ENCODE measurements around the gene APAF1. TPM values are rescaled to one million over a fixed set of nuclear protein-coding genes. Genes with fewer than 3 reads are reported as not detected.
"Not testable (repeated sequence)": the region's sequence is repeated elsewhere in the genome, so short reads cannot be mapped to it uniquely, and the experiment has no call there.

Gene APAF1
- total RNA-seq, 1 experiment from 2014 or later, result 24.2 TPM

GRCh38 chr12:98737322-98737712 is 92.2 kb downstream of the APAF1 start:
- no peak for DNase-seq
- H3K27me3 ChIP-seq, result no peaks in the 10 kb centered on the region
- no peak overlapping the region for H3K4me3 ChIP-seq

GRCh38 chr12:98738002-98738401 is 92.9 kb downstream of the APAF1 start:
- no peaks in the 10 kb centered on the region for H3K9me3 ChIP-seq
- H3K4me3 ChIP-seq, result no peak overlapping the region
- DNase-seq, result no peak
- H3K36me3 ChIP-seq, result peaks cover 2% of the 10 kb centered on the region; the same call in 1 of the 2 replicates
- no peaks in the 10 kb centered on the region for H3K27me3 ChIP-seq

More at GRCh38 chr12:98737322-98737712, 92.2 kb downstream of the APAF1 start:
- Histone ChIP-seq H3K9me3 (no peaks in the 10 kb centered on the region), H3K36me3 (peaks cover 2% of the 10 kb centered on the region)

GRCh38 chr12:98738539-98738938 is 93.4 kb downstream of the APAF1 start:
- Histone ChIP-seq H3K36me3 (peaks cover 2% of the 10 kb centered on the region; the same call in 1 of the 2 replicates), H3K27me3 (no peaks in the 10 kb centered on the region), H3K9me3 (no peaks in the 10 kb centered on the region), H3K4me3 (no peak overlapping the region)
- DNase-seq, result no peak

- H3K4me3 ChIP-seq, result no peak overlapping the region
- no peaks in the 10 kb centered on the region for H3K9me3 ChIP-seq
- DNase-seq, result no peak
- H3K27me3 ChIP-seq, result no peaks in the 10 kb centered on the region
- no peaks in the 10 kb centered on the region for H3K36me3 ChIP-seq
Observed at GRCh38 chr12:98740751-98741150, 95.7 kb downstream of the APAF1 start.

- no peaks in the 10 kb centered on the region; the same call in 1 of the 2 replicates for H3K27me3 ChIP-seq
- H3K4me3 ChIP-seq, result no peak overlapping the region
- H3K9me3 ChIP-seq, result no peaks in the 10 kb centered on the region
- H3K36me3 ChIP-seq, result no peaks in the 10 kb centered on the region
- DNase-seq, result no peak
Observed at GRCh38 chr12:98741196-98741555, 96.1 kb downstream of the APAF1 start.

GRCh38 chr12:98741556-98742265 is 96.6 kb downstream of the APAF1 start:
- DNase-seq, result no peak
- Histone ChIP-seq H3K36me3 (no peaks in the 10 kb centered on the region), H3K27me3 (peaks cover under 1% of the 10 kb centered on the region; the same call in 1 of the 2 replicates), H3K4me3 (no peak overlapping the region), H3K9me3 (no peaks in the 10 kb centered on the region)

GRCh38 chr12:98743362-98743953 is 98.4 kb downstream of the APAF1 start:
- Histone ChIP-seq H3K4me3 (no peak overlapping the region), H3K27me3 (peaks cover 2% of the 10 kb centered on the region; the same call in 1 of the 2 replicates), H3K9me3 (no peaks in the 10 kb centered on the region), H3K36me3 (no peaks in the 10 kb centered on the region)
- no peak for DNase-seq

GRCh38 chr12:98744680-98745079 is 99.6 kb downstream of the APAF1 start:
- no peak for DNase-seq
- H3K4me3 ChIP-seq, result no peak overlapping the region
- no peaks in the 10 kb centered on the region for H3K36me3 ChIP-seq
- H3K27me3 ChIP-seq, result peaks cover 2% of the 10 kb centered on the region; the same call in 1 of the 2 replicates
- no peaks in the 10 kb centered on the region for H3K9me3 ChIP-seq

GRCh38 chr12:98745578-98746391 is 100.7 kb downstream of the APAF1 start:
- Histone ChIP-seq H3K36me3 (no peaks in the 10 kb centered on the region), H3K9me3 (no peaks in the 10 kb centered on the region), H3K27me3 (peaks cover 2% of the 10 kb centered on the region; the same call in 1 of the 2 replicates), H3K4me3 (peak overlapping the region; percentile 44)
- peak; percentile 26 for DNase-seq

- no peak overlapping the region for H3K4me3 ChIP-seq
- no peaks in the 10 kb centered on the region for H3K36me3 ChIP-seq
- no peak for DNase-seq
Observed at GRCh38 chr12:98748463-98748862, 103.4 kb downstream of the APAF1 start.

GRCh38 chr12:98750511-98750910 is 105.4 kb downstream of the APAF1 start:
- Histone ChIP-seq H3K4me3 (no peak overlapping the region), H3K36me3 (no peaks in the 10 kb centered on the region), H3K27me3 (peaks cover 2% of the 10 kb centered on the region; the same call in 1 of the 2 replicates), H3K9me3 (no peaks in the 10 kb centered on the region)
- no peak for DNase-seq

More at GRCh38 chr12:98748463-98748862, 103.4 kb downstream of the APAF1 start:
- peaks cover 2% of the 10 kb centered on the region; the same call in 1 of the 2 replicates for H3K27me3 ChIP-seq
- no peaks in the 10 kb centered on the region for H3K9me3 ChIP-seq

- Histone ChIP-seq H3K36me3 (no peaks in the 10 kb centered on the region), H3K9me3 (peaks cover 4% of the 10 kb centered on the region; the same call in 1 of the 2 replicates), H3K4me3 (no peak overlapping the region), H3K27me3 (peaks cover 2% of the 10 kb centered on the region; the same call in 1 of the 2 replicates)
- DNase-seq, result no peak
Observed at GRCh38 chr12:98751580-98752115, 106.6 kb downstream of the APAF1 start.

GRCh38 chr12:98752726-98753125 is 107.6 kb downstream of the APAF1 start:
- H3K36me3 ChIP-seq, result no peaks in the 10 kb centered on the region
- H3K9me3 ChIP-seq, result peaks cover 4% of the 10 kb centered on the region; the same call in 1 of the 2 replicates
- no peaks in the 10 kb centered on the region for H3K27me3 ChIP-seq
- DNase-seq, result peak; percentile 9
- no peak overlapping the region for H3K4me3 ChIP-seq

GRCh38 chr12:98754095-98754494 is 109.0 kb downstream of the APAF1 start:
- no peaks in the 10 kb centered on the region for H3K27me3 ChIP-seq
- H3K9me3 ChIP-seq, result peaks cover 4% of the 10 kb centered on the region; the same call in 1 of the 2 replicates
- H3K36me3 ChIP-seq, result no peaks in the 10 kb centered on the region
- no peak overlapping the region for H3K4me3 ChIP-seq
- peak; percentile 33 for DNase-seq

GRCh38 chr12:98755855-98756254 is 110.8 kb downstream of the APAF1 start:
- H3K27me3 ChIP-seq, H3K36me3 ChIP-seq, H3K4me3 ChIP-seq, H3K9me3 ChIP-seq: not testable (repeated sequence)
- peak; percentile 57 for DNase-seq

- no peak for DNase-seq
Observed at GRCh38 chr12:98757455-98757854, 112.4 kb downstream of the APAF1 start.

GRCh38 chr12:98758331-98758730 is 113.2 kb downstream of the APAF1 start:
- no peaks in the 10 kb centered on the region for H3K27me3 ChIP-seq
- peak; percentile 87 for DNase-seq
- no peaks in the 10 kb centered on the region for H3K36me3 ChIP-seq
- peaks cover 4% of the 10 kb centered on the region; the same call in 1 of the 2 replicates for H3K9me3 ChIP-seq
- H3K4me3 ChIP-seq, result no peak overlapping the region

More at GRCh38 chr12:98757455-98757854, 112.4 kb downstream of the APAF1 start:
- Histone ChIP-seq H3K4me3 (no peak overlapping the region), H3K9me3 (peaks cover 4% of the 10 kb centered on the region; the same call in 1 of the 2 replicates), H3K27me3 (no peaks in the 10 kb centered on the region), H3K36me3 (no peaks in the 10 kb centered on the region)

Data from MG63 (cell line).